GM13977 (cell line): ENCODE measurements around the gene ZNF668.

Source experiments
- DNase-seq: peaks from one replicate; pipeline ENCODE4 v3.0.0; 2012; ENCODE audit warnings: low spot score
- in situ Hi-C: fragments of 300-500 bp; cut with MboI; formaldehyde crosslinking; loops from one replicate; pipeline ENCODE4 v1.12.0; 2022; ENCODE audit warnings: low sequenced_read_pairs, low pct_unique_long_range_greater_than_20kb, mixed read lengths, inconsistent platforms; ENCODE audit not compliant: unreplicated experiment
- TF ChIP-seq, protein P1 (sequence below): IDR thresholded peaks from 2 replicates; pipeline ENCODE4 v1.5.1; 2012; ENCODE audit warnings: mild to moderate bottlenecking, control low read depth; ENCODE audit not compliant: insufficient read depth; ENCODE audit errors: extremely low read depth, missing control alignments

ZNF668 gene

DNA sequence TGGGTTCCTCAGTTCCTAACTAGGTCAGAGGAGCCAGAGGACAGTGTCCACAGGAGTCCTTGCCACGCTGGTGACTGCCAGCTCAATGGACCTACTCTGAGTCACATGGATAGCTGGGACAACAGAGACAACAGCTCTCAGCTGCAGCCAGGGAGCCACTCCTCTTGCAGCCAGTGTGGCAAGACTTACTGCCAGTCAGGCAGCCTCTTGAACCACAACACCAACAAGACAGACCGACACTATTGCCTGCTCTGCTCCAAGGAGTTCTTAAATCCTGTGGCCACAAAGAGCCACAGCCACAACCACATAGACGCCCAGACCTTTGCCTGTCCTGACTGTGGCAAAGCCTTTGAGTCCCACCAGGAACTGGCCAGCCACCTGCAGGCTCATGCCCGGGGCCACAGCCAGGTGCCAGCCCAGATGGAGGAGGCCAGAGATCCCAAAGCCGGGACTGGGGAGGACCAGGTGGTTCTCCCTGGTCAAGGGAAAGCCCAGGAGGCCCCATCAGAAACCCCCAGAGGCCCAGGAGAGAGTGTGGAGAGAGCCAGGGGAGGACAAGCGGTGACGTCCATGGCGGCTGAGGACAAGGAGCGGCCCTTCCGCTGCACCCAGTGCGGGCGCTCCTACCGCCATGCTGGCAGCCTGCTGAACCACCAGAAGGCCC lies 6.8 kb upstream of the ZNF668 start:
- in situ Hi-C loops = no loop called here
- TF ChIP-seq, protein P1, sequence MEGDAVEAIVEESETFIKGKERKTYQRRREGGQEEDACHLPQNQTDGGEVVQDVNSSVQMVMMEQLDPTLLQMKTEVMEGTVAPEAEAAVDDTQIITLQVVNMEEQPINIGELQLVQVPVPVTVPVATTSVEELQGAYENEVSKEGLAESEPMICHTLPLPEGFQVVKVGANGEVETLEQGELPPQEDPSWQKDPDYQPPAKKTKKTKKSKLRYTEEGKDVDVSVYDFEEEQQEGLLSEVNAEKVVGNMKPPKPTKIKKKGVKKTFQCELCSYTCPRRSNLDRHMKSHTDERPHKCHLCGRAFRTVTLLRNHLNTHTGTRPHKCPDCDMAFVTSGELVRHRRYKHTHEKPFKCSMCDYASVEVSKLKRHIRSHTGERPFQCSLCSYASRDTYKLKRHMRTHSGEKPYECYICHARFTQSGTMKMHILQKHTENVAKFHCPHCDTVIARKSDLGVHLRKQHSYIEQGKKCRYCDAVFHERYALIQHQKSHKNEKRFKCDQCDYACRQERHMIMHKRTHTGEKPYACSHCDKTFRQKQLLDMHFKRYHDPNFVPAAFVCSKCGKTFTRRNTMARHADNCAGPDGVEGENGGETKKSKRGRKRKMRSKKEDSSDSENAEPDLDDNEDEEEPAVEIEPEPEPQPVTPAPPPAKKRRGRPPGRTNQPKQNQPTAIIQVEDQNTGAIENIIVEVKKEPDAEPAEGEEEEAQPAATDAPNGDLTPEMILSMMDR = no peak
- DNase-seq = no peak

DNA sequence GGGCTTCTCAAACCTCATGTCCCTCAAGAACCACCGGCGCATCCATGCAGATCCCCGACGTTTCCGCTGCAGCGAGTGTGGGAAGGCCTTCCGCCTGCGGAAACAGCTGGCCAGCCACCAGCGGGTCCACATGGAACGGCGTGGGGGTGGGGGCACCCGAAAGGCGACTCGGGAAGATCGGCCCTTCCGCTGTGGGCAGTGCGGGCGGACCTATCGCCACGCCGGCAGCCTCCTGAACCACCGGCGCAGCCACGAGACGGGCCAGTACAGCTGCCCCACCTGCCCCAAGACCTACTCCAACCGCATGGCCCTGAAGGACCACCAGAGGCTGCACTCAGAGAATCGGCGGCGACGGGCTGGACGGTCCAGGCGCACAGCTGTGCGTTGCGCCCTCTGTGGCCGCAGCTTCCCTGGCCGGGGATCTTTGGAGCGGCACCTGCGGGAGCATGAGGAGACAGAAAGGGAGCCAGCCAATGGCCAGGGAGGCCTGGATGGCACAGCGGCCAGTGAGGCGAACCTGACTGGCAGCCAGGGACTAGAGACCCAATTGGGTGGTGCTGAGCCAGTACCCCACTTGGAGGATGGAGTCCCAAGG lies 6.1 kb upstream of the ZNF668 start:
- DNase-seq = no peak
- TF ChIP-seq, protein P1 = no peak
- in situ Hi-C loops = no loop called here

DNA sequence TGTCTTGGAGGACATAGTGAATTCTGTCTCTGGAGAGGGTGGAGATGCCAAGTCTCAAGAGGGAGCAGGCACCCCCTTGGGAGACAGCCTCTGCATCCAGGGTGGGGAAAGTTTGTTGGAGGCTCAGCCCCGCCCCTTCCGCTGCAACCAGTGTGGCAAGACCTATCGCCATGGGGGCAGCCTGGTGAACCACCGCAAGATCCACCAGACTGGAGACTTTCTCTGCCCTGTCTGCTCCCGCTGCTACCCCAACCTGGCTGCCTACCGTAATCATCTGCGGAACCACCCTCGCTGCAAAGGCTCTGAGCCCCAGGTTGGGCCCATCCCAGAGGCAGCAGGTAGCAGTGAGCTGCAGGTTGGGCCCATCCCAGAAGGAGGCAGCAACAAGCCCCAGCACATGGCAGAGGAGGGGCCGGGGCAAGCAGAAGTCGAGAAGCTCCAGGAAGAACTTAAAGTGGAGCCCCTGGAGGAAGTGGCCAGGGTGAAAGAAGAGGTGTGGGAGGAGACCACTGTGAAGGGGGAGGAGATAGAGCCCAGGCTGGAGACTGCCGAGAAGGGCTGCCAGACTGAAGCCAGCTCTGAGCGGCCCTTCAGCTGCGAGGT lies 5.4 kb upstream of the ZNF668 start:
- in situ Hi-C loops = no loop called here
- DNase-seq = no peak
- TF ChIP-seq, protein P1 = no peak

DNA sequence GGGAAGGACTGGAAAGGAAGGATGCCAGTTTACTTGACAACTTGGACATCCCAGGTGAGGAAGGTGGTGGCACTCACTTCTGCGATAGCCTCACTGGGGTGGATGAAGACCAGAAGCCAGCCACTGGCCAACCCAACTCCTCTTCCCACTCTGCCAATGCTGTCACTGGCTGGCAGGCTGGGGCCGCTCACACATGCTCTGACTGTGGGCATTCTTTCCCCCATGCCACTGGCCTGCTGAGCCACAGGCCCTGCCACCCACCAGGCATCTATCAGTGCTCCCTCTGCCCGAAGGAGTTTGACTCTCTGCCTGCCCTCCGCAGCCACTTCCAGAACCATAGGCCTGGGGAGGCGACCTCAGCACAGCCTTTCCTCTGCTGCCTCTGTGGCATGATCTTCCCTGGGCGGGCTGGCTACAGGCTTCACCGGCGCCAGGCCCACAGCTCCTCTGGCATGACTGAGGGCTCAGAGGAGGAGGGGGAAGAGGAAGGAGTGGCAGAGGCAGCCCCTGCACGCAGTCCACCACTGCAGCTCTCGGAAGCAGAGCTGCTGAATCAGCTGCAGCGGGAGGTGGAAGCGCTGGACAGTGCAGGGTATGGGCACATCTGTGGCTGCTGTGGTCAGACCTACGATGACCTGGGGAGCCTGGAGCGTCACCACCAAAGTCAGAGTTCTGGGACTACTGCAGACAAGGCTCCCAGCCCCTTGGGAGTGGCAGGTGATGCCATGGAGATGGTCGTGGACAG lies 4.7 kb upstream of the ZNF668 start:
- no peak for DNase-seq

DNA sequence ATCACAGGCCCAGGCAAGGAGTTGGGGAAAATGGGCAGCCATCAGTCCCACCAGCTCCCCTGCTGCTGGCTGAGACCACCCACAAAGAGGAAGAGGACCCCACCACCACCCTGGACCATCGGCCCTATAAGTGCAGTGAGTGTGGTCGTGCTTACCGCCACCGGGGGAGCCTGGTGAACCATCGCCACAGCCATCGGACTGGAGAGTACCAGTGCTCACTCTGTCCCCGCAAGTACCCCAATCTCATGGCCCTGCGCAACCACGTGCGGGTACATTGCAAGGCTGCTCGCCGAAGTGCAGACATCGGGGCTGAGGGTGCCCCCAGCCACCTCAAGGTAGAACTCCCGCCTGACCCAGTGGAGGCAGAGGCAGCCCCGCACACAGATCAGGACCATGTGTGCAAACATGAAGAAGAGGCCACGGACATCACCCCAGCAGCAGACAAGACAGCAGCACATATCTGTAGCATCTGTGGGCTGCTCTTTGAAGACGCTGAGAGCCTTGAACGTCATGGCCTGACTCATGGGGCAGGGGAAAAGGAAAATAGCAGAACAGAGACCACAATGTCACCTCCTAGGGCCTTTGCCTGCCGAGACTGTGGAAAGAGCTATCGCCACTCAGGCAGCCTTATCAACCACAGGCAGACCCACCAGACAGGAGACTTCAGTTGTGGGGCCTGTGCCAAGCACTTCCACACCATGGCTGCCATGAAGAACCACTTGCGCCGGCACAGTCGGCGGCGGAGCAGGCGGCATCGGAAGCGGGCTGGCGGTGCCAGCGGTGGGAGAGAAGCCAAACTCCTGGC lies 3.8 kb upstream of the ZNF668 start:
- DNase-seq = no peak
- TF ChIP-seq, protein P1 = no peak
- in situ Hi-C loops = no loop called here

More for the DNA sequence above, 4.7 kb upstream of the ZNF668 start:
- in situ Hi-C loops = no loop called here
- TF ChIP-seq, protein P1 = no peak

DNA sequence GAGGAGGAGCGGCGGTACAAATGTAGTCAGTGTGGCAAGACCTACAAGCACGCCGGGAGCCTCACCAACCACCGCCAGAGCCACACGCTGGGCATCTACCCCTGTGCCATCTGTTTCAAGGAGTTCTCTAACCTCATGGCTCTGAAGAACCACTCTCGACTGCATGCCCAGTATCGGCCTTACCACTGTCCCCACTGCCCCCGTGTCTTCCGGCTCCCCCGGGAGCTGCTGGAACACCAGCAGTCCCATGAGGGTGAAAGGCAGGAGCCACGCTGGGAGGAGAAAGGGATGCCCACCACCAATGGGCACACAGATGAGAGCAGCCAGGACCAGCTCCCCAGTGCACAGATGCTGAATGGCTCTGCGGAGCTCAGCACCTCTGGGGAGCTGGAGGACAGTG lies 3.0 kb upstream of the ZNF668 start:
- in situ Hi-C loops = no loop called here
- no peak for DNase-seq
- TF ChIP-seq, protein P1 = no peak
